KOPT-K1 (cell line): ENCODE measurements around the gene GALNTL6.

Experiments used
- H3K27ac ChIP-seq: fragments of 200-600 bp; sonication (generic); 2 replicates; pipeline ENCODE4 v1.5.1; 2016; ENCODE audit warnings: antibody characterized with exemption, mild to moderate bottlenecking, low read depth, low read length; ENCODE audit not compliant: poor library complexity, severe bottlenecking
- H3K36me3 ChIP-seq: fragments of 200-600 bp; sonication (generic); 2 replicates; pipeline ENCODE4 v1.5.1; 2017; ENCODE audit warnings: antibody characterized with exemption, mild to moderate bottlenecking, low read length, moderate library complexity; ENCODE audit not compliant: insufficient read depth
- H3K9me3 ChIP-seq: fragments of 200-600 bp; sonication (generic); 2 replicates; pipeline ENCODE4 v1.5.1; 2017; ENCODE audit warnings: antibody characterized with exemption, low read length, mild to moderate bottlenecking; ENCODE audit not compliant: insufficient read depth, poor library complexity, severe bottlenecking

GALNTL6 gene

DNA sequence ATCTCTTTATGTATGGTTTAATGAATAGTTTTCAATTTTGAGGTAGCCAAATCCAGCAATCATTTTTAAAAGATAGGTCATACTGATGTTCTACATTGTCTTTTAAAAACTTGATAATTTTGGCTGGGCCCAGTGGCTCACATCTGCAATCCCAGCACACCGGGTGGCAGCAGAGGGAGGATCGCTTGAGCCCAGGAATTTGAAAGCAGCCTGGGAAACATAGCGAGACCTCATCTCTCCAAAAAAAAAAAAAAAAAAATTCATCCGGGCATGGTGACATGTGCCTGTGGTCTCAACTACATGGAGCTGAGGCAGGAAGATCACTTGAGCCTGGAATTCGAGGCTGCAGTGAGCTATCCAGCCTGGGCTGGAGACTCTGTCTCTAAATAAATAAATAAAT is 419.8 kb downstream of the GALNTL6 start:
- Histone ChIP-seq H3K9me3 (no peaks in the 10 kb centered on the region), H3K27ac (no peak overlapping the region)

DNA sequence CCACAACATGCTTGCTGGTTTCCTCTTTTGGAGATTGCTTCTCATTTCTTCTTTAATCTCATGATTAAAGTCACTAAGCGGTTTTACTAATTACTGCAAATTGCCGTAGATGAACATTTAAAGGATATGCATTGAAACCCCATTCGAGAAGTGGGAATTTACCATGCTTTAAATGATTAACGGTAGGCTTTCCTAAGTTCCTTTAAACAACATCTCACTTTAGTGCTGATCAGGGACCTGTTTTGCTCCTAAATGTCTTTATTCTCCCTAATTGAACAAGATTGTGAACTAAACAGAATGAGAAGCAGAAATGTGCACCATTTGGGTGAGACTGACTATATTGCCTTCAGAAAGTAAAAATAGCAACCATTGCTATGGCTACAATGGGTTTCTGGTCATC is 430.3 kb downstream of the GALNTL6 start:
- Histone ChIP-seq H3K27ac (no peak overlapping the region), H3K9me3 (no peaks in the 10 kb centered on the region), H3K36me3 (no peaks in the 10 kb centered on the region)

More for the DNA sequence above, 419.8 kb downstream of the GALNTL6 start:
- no peaks in the 10 kb centered on the region for H3K36me3 ChIP-seq

DNA sequence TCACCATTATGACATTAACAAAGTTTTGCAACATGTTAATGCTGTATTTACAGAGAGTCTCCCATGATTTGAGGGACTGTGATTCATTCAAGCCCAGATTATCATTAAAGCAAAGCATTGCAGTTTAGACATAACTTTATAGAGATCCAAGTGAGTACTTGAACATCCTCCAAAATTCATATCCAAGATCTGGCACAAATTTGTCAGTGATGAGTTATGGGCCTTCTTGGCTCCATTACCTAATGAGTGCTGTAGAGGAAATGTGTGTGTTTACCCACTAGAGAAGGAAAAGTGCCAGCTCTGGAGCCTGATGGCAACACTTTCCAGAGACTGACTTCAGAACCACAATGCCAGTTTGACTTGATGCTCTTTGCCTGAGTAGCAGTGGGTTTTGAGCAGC is 432.3 kb downstream of the GALNTL6 start:
- no peak overlapping the region for H3K27ac ChIP-seq
- H3K36me3 ChIP-seq, result no peaks in the 10 kb centered on the region

DNA sequence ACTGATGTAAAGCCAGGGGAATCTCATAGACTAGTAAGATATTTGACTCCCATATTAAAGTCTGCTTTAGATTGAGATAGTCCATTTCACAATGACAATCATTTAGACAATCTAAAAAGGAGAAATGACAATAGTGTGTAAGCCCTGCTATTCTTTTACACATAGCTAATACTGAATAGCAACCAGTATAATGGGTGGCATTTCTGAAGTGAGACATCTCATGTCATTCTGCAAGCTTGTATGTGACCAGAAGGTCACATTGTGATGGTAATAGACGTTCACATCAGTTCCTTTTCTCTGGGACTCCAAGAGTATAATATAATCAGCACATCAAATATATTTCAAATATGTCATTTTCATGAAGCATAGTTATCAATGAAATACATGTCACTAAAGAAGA is 440.2 kb downstream of the GALNTL6 start:
- Histone ChIP-seq H3K27ac (no peak overlapping the region), H3K9me3 (no peaks in the 10 kb centered on the region), H3K36me3 (no peaks in the 10 kb centered on the region)

More for the DNA sequence above, 432.3 kb downstream of the GALNTL6 start:
- no peaks in the 10 kb centered on the region for H3K9me3 ChIP-seq

DNA sequence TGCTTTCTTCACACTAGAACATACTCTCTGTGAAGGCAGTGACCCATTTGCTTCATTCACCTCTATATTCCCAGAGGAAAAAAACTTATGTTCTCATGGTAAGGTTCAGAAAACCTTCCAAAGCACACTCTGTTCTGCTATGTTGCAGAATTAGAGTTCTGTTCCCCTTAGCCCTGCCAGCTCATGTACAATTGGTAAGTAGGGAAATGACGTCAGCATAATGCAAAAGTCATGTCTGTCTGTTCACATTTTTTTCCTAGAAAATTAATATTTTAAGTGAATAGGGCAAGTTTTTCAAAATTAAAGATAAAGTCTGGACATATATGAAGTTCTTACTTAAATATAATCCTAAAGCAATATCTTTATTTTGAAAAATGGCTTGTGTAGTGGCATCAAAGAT is 443.6 kb downstream of the GALNTL6 start:
- no peak overlapping the region for H3K27ac ChIP-seq
- no peaks in the 10 kb centered on the region for H3K36me3 ChIP-seq
- H3K9me3 ChIP-seq, result no peaks in the 10 kb centered on the region

DNA sequence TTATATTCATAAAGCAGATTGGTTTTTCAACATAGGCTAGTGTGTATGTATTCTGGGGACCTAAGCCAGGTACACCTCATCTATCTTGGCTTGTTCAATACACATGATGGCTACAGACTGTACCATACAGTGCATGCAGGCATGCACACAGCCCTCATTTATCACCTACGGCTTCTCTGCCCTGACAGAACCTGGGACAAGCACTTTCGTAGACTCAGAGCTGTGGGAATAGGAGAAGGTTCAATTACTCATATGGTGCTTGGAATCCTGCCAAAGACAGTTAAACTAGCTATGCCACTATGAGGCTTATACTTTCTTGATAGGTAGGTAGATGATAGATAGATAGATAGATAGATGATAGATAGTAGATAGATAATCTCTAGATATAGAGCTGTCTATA is 457.2 kb downstream of the GALNTL6 start:
- Histone ChIP-seq H3K27ac (no peak overlapping the region), H3K36me3 (no peaks in the 10 kb centered on the region), H3K9me3 (no peaks in the 10 kb centered on the region)

DNA sequence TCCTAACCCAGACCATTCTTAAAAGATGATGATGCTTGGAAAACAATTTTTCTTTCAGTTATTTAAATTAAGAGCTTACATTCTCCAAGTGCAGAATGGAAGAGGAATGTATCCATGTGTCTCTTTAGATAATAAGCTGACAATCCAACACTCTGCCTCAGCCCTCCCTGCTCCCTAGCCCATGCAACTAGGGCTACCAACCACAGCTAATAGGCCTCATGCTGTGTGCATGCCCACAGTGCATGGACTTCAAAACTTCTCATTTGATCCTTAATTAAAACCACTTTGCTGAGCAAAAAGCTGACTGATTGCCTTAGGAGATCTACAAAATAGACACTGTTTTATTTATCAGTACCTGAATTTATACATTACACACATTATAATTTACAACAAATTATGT is 473.9 kb downstream of the GALNTL6 start:
- H3K36me3 ChIP-seq, result no peaks in the 10 kb centered on the region

DNA sequence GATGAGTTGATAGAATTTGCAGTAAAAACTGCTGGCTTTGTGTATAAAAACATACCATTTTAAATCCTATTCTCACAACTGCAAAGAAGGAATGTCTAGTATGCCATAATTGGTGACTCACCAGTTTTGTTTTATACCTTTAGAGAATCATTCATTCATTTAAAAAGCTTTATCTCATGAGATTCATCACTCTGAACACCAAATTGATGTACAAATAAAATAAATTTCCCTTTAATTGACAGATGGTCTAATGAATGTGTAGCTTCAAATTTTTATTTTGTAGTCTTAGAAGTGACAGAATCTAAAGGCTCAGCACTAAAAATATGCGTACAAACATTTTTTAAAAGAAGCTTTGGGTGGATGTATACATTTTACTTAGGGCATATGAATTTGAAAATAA is 492.5 kb downstream of the GALNTL6 start:
- no peak overlapping the region for H3K27ac ChIP-seq
- no peaks in the 10 kb centered on the region for H3K36me3 ChIP-seq
- no peaks in the 10 kb centered on the region for H3K9me3 ChIP-seq

More for the DNA sequence above, 473.9 kb downstream of the GALNTL6 start:
- H3K27ac ChIP-seq, result no peak overlapping the region
- no peaks in the 10 kb centered on the region for H3K9me3 ChIP-seq

DNA sequence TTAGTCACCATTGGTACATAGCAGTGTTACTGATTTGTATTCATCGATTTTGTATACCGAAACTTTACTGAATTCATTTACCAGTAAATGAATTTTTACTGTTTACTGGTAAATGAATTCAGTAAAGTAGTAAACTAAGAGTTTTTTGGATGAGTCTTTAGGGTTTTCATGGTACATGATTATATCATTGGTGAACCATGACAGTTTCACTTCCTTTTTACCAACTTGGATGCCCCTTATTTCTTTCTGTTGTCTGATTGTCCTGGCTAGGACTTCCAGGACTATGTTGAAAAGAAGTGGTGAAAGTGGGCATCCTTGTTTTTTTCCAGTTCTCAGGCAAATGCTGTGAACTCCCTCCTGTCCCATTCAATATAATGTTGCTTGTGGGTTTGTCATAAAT is 494.9 kb downstream of the GALNTL6 start:
- Histone ChIP-seq H3K9me3 (no peaks in the 10 kb centered on the region), H3K36me3 (no peaks in the 10 kb centered on the region), H3K27ac (no peak overlapping the region)

DNA sequence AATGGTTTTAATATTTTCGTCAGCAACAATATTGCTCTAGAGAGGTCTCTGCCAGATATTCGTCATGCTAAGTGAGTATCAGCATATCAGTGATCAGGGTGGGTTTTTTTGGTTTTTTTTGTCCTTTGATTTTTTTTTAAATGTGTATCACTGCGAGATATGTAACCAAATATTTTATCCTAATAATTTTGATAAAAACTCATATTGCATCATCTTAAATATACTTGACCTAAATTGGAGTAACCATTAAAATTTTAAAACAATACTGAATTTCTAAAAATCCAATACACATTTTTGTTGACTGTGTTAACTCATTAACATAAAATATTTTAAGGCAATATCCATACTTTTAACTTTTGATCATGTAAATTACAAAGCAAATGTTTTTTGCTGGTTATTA is 498.5 kb downstream of the GALNTL6 start:
- Histone ChIP-seq H3K27ac (no peak overlapping the region), H3K36me3 (no peaks in the 10 kb centered on the region), H3K9me3 (no peaks in the 10 kb centered on the region)

DNA sequence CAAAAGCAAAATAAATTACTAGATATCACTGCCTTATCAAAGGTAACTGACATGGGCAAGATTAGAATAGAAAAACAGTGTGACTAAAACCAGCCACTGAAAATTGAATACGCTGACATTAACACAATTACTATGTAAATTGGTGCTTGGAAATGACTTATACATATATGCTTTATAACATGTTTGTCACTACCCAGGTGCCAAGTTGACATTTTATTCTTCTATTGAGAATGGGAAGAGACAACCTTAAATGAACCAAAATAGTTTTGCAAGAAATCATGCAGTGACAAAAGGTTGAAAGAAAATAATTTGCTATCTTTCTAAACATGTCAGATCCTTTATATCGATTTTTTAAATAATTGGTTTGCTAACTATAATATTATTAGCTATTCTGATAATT is 510.1 kb downstream of the GALNTL6 start:
- Histone ChIP-seq H3K27ac (no peak overlapping the region), H3K36me3 (no peaks in the 10 kb centered on the region), H3K9me3 (no peaks in the 10 kb centered on the region)

DNA sequence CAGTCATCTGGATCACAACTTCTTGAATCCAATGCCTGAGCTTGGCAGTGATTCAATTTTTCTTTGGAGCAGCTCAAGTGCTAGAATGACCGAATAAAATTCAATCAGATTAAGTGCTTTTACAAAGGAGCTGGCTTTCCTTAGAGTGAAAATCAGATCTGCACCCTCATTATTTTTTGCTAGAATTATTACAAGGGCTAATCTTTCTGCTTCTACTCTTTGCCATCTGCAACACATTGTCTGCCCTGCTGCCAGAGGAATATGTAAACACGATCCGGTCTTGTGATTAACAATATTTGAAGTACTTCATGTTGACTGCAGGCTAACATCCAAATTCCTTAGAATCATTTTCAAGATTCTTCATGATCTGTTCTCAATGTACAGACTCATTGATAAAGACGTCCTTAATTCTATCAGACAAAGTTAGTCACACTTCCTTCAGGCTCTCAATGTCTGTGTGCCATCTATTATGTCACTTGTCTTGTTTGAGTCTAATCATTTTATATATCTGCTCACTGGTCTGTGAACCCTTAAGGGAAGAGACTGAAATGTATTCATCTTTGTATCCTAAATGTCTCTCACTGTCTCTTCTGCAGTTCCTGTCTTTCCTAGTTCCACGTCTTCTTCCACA is 531.2 kb downstream of the GALNTL6 start:
- Histone ChIP-seq H3K27ac (no peak overlapping the region), H3K36me3 (no peaks in the 10 kb centered on the region), H3K9me3 (no peaks in the 10 kb centered on the region)

DNA sequence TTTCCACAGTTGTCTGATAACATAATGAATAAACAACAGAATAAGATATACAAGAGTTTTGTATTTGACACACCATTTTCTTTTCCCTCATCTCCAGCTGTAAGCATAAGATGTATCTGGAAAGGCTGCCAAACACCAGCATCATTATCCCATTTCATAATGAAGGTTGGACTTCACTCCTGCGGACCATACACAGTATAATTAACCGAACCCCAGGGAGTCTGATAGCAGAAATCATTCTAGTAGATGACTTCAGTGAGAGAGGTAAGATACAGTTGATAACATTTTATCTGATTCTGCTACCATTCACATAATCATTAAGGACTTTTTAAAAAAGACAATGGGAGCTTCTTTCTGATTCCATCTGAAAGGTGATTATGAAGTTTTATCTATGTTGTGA is 535.2 kb downstream of the GALNTL6 start:
- no peak overlapping the region for H3K27ac ChIP-seq
- H3K9me3 ChIP-seq, result no peaks in the 10 kb centered on the region
- no peaks in the 10 kb centered on the region for H3K36me3 ChIP-seq

DNA sequence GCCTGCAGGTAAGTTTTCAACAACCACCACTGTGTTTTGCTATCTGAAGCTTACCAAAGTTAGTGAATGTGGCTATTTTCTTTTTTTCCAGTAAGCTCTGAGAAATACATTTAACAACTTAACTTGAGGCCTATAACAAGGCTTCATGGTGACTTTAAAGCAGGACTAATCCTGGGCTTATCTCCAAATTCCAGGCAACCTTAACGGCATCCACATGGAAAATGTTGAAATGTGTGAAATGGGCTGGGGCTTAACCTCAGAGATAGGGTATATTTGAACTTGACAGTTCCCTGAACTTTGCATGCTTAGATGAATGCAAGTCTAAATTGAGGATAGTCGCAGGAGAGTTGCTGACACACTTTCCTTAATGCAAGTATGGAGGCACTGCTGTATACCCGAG is 539.2 kb downstream of the GALNTL6 start:
- H3K27ac ChIP-seq, result no peak overlapping the region
- H3K36me3 ChIP-seq, result no peaks in the 10 kb centered on the region
- H3K9me3 ChIP-seq, result no peaks in the 10 kb centered on the region

DNA sequence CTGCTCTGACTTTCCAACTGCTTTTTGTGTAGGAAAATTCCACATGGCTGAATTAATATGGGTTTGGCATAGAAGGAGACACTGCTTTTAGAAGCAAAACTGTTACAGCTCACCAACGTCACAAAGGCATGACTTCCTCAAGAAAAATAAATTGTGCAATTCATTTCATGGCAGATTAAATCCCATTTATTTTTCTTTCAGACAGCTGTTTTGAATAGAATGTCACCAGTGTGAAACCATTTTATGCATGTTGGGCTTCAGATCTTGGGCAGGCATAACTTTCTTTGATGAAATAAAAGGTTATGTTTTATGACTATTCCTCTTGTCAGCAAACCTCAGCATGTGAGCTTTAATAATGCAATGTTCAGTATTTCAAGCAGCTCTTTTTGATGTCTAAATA is 542.8 kb downstream of the GALNTL6 start:
- no peak overlapping the region for H3K27ac ChIP-seq
- no peaks in the 10 kb centered on the region for H3K9me3 ChIP-seq
- H3K36me3 ChIP-seq, result no peaks in the 10 kb centered on the region

DNA sequence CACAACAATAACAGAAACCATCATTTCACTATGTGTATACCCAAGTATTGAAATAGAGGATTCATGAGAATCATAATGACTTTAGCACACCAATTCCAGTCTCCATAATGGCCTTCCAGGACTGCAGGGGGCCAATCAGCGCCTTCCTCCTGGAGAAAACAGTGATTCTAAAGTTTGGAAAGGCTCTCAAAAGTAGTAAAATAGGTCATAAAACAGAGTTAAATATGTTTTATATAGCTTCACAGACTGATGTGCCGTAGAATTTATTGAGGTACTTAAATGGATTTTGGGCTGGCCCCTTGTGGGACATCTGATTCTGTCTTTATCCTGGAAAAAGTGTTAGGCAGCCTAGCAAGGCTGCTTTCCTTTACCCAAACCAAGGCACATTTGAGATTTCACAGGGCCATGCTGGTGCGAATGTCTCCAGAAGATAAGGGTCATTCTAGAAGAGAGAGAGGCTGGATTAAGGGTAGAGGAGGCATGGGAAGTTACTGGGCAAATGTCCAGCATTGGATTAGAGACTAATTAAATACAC is 543.9 kb downstream of the GALNTL6 start:
- H3K9me3 ChIP-seq, result no peaks in the 10 kb centered on the region
- no peak overlapping the region for H3K27ac ChIP-seq

More for the DNA sequence above, 543.9 kb downstream of the GALNTL6 start:
- H3K36me3 ChIP-seq, result no peaks in the 10 kb centered on the region
